Liver (tissue), 3 donors: Measurements from ENCODE around the gene NAP1L4.

ENCODE experiments used
- CTCF ChIP-seq: fragments of 150-350 bp; IDR thresholded peaks from 2 replicates; pipeline ENCODE4 v1.5.1; 2017; ENCODE audit warnings: improper control_type of control experiment, low read depth, low read length; ENCODE audit not compliant: missing input control
- JUND ChIP-seq, 2 donors: IDR thresholded peaks; 2 replicates each; pipeline ENCODE4 v1.6.1; 2016; ENCODE audit warnings: antibody characterized with exemption in 2 of 2
- SP1 ChIP-seq: IDR thresholded peaks from 2 replicates; pipeline ENCODE4 v1.6.1; 2018; ENCODE audit warnings: antibody characterized with exemption, mild to moderate bottlenecking
- donor health status: healthy.
- donor health status: healthy.

- TF ChIP-seq CTCF (no peak), SP1 (no peak), JUND (IDR thresholded peaks at IDR 0.05) (no peak)
Observed at GRCh38 chr11:3006505-3007260, 14.6 kb upstream of the NAP1L4 start.
